DMS153 (cell line): ENCODE data around the gene OTULINL.
"Not testable (repeated sequence)": the region's sequence is repeated elsewhere in the genome, so short reads cannot be mapped to it uniquely, and the experiment has no call there.

Source experiments
- DNase-seq: peaks from one replicate; lab custom pipeline; 2025; lab: John Stamatoyannopoulos, UW

Gene OTULINL

DNA sequence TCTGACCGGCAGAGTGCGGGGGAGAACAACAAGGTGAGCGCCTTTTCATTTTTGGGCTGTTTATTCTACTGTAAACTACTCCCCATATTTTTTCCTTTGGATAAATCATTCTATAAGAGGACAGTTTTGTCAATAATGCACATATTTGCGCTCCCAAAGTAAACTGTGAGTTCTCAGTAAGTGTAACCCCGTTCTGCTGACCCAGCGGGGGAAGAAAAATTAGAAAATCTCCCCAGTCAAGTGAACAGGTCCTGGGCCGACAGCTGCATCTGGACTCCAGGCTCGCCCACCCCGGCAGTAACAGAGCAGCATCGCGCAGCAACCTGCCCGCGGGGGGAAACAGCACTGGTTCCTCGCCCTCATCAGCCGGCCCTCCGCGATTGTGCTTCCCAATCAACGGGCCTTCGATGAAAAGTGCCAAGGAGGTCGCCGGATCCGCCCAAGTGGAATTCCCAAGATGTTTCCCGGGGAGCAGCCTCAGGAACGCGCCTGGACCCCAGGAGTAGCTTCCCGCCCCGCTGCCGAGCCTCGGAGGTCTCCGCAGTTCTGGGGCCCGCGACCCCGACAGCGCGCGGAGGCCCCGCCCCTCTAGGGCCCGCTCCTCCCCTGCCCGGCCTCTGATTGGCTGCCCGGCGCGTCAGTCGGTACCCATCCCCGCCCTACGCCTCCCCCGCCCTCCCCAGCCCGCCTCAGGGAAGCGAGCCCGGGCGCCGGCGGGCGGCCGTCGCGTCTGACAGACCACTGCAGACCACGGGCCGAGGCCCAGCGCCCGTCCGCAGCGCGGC lies at the start of gene OTULINL:
Gene OTULINL (plus strand): TSS at position 687 of the 785 bp plus-strand sequence. CDS start 103 bp downstream, outside the sequence.
- DNase-seq: peak; percentile 79

DNA sequence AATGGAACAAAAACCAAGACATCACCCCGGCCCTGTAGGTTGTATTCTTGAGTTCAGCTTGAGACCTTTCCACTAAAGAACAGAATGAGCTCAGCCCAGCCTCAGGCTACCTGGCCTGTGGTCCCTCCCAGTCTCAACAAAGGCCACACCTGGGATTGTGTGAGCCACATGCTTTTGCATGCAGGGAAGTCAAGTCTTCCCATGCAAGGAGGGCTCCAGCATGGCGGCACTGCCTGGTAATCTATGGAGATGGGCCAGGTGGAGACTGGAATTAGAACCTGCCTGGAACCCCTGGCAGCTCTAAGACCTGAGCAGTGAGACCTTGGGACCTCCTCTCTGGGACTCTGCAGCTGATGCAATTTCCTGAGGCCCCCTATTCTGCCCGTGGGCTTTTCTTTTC lies 49.4 kb upstream of the OTULINL start:
- DNase-seq: no peak

DNA sequence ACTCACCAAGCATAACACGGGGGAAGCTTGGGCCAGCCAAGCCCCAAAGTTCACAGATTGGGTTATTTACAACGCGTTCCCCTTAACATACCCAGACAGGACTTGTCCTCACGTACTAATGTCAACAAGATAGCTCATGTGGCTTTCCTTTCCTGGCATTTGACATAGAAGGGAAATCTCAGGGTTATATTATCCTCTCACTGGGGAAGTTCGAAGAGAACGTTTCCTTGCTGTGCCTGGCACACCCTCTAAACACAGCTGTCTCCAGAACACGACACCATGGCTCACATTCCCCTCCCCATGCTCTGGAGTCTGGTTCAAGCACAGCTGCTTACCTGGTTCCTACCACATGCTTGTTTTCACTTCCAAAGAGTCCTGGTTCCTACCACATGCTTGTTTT lies 46.8 kb upstream of the OTULINL start:
- DNase-seq: peak; percentile 60

- DNase-seq: no peak
Observed at GRCh38 chr5:14545308-14545707, 36.3 kb upstream of the OTULINL start.

DNA sequence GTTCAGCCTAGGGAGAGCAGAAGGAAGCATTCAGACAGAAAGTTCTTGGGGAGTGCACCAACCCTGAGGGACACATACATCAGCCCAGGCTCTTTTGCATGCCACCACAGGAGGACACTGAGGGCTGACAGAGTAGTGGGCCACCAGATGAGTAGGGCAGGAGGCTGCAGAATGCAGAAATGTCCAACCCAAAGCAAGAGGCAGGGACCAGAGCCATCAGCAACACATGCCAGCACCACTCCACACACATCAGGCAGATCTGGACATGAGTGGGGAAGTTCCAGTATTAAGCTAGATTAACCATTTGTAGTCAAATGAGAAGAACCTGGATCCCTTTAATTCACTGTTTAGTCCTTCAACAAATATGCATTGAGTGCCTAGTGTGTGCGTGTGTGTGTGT lies 35.7 kb upstream of the OTULINL start:
- DNase-seq: no peak

DNA sequence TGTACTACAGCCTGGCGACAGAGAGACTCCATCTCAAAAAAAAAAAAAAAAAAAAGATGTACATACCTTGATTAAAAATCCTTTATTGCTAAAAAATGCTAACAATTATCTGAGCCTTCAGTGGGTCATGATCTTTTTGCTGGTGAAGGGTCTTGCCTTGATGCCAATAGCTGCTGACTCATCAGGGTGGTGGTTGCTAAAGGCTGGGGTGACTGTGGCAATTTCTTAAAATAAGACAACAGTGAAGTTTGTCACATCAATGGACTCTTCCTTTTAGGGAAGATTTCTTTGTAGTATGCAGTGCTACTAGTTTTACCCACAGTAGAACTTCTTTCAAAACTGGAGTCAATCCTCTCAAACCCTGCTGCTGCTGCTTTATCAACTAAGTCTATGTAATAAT lies 33.9 kb upstream of the OTULINL start:
- no peak for DNase-seq

GRCh38 chr5:14551211-14551610 lies 30.4 kb upstream of the OTULINL start:
- no peak for DNase-seq

- DNase-seq: no peak
Observed at GRCh38 chr5:14552017-14552416, 29.6 kb upstream of the OTULINL start.

DNA sequence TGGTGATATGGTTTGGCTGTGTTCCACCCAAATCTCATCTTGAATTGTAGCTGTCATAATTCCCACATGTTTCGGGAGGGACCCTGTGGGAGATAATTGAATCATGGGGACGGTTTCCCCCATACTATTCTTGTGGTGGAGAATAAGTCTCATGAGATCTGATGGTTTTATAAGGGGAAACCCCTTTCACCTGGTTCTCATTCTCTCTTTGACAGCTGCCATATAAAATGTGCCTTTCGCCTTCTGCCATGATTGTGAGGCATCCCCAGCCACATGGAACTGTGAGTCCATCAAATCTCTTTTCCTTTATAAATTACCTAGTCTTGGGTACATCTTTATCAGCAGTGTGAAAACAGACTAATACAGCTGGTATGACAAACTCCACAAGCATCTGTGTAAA lies 27.3 kb upstream of the OTULINL start:
- not testable (repeated sequence) for DNase-seq

DNA sequence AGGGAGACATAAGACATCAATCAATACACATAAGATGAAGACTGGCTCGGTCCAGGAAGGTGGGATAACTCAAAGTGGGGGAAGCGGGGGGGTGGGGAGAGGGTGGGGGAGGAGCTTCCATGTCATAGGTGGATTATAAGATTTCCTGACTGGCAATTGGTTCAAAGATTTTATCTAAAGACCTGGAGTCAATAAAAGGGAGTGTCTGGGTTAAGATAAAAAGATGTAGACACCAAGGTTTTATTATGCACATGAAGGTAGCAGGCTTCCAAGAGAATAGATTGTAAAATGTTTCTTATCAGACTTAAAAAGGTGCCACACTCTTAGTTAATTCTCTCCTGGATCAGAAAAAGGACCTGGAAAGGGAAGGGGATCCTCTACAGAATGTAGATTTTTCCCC lies 25.6 kb upstream of the OTULINL start:
- DNase-seq: no peak

GRCh38 chr5:14557203-14557770 lies 24.3 kb upstream of the OTULINL start:
- no peak for DNase-seq

DNA sequence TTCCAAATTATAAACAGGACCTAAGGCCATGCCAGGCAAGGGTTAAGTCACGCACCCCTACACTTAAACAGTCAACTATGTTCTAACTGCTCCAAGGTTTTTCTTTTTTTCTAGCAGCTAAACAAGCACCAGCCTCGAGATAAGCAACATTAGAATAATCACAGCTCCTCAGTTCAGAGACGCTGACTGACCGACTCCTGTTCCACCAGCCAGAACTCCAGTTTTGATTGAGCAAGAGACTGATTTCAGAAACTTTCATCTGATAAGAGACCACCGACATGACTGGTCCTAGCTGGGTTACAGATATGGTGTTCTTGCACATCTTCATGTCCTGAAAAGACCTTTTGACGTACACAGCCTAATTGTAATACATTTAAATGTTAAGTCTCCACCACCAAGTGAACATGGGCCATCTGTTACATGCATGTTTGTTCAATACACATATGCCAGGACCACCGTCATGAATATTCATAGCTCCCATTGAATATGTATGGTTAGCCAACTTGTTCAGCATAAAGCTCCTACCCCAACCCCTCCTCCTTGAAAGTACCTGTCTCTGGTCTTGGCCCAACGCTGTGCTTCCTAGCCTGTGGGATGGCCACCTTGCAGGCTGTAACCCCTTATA lies 23.7 kb upstream of the OTULINL start:
- no peak for DNase-seq

DNA sequence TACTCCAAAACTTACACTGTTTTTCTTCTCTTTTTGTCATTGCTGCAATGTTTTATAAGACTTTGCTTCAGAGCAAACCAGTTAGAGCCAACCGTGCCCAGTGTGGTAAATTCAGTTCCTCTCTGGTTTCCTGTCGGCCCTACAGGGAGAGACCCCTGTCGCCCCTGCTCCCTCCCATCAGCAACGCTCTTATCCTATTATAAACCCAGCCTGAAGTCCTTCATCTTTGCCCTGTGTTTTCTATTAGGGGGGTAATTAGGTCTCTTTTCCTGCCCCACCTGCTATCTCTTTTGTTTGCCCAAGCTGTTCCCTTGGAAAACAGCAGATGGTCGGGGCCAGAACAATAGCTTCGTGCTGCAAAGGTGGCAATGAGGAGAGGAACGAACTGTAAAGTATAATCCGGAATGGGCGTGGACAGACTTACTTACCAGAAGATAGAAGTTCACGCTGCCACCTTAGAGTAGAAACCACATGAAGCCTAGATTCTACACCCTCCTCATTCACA lies 21.4 kb upstream of the OTULINL start:
- DNase-seq: peak; percentile 99

GRCh38 chr5:14561741-14562140 lies 19.9 kb upstream of the OTULINL start:
- no peak for DNase-seq

GRCh38 chr5:14568333-14568732 lies 13.3 kb upstream of the OTULINL start:
- DNase-seq: no peak

GRCh38 chr5:14569948-14570691 lies 11.5 kb upstream of the OTULINL start:
- DNase-seq: peak; percentile 25

DNA sequence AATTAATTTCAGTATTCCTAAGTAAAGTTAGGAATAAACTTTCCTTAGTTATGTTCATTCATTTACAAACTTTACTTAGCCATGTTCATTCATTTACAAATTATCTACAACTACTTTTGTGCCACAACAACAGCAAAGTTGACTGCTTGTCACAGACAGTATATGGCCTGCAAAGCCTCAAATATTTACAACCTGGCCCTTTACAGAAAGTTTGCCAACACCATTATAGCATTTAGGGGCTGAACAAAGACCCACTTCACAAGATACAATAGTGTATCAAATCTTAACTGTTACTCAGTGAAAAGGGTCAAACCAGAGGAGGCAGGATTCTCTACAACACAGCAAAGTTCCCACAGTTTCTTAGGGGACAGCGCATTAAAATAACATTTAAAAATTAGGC lies 9.7 kb upstream of the OTULINL start:
- no peak for DNase-seq

DNA sequence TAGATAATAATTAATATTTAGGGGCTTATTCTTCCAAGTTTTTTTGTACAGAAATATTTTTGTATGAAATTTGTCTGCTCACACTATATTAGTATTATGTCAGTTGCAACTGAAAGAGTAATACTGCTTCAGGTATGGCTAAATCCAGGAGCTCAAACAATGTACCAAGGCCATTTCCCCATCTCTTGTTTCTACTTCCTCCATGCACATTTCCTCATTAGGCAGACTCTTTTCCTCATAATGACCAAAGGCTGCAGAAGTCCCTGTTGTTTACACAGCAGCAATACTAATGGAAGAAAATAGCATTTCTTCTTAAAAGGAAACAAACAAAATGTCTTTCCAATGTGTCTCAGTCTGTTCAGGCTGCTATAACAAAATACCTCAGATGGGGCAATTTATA lies 9.2 kb upstream of the OTULINL start:
- DNase-seq: no peak

DNA sequence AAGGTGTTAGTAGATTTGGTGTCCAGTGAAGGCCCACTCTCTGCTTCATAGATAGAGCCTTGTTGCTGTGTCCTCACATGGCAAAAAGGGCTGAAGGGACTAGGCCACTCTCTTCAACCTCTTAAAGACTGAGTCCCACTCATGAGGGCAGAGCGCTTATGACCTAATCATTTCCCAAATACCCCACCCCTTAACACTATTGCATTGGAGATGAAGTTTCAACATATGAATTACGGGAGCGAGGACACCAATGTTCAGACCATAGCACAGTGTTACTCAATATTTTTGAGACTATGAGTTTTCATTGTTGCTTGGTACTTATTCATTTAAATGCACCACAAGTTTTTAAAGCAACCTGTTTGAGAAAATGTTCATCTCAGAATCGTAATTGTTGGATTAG lies 8.8 kb upstream of the OTULINL start:
- DNase-seq: no peak

DNA sequence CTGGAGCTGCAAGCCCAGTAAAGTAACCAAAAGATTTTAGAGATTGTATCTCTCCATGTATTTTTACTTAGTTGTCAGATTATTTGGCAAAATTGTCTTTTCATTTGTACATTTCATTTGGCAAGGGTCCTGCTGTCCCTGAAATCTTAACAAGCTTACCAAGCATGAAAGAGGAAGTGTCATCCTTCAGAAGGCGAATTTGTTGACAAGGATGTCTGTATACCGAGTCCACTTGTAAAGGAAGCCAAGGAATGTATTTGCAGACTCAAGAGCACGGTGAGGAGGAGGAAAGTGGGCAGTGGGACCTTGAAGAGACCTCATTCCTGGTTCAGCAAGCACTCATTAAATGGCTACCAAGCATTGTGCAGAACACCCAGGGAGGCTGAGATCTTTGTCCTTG lies 7.5 kb upstream of the OTULINL start:
- DNase-seq: no peak

DNA sequence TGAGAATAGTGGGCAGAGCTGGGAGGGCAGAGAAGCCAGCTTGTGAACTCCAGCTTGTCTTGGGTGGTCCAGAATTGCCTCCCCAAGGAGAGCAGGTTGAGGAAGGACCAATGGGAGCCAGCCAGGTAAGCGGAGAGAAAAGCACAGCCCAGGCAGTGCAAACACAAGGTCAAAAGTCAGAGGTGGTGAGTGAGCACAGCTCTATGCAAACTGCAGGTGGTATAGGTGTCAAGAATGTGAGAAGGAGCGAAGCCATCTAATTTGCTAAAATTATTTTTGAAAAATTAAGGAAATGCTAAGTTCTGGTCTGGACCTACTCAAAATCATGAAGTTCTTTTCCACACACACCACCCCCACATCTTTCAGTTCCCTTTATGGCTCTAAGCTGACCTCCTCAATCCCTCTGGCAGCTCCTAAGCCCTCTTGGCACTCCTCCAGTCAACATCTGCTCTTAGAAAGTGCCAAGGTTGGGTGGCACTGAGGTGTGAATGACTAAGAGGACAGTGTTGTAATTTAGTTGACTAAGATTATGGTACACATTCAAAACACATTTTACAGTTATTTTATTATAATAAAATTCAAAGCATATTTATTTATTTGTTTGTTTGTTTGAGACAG lies 6.6 kb upstream of the OTULINL start:
- DNase-seq: no peak

GRCh38 chr5:14576206-14576605 lies 5.4 kb upstream of the OTULINL start:
- no peak for DNase-seq
